Measurements from ENCODE around the gene PPWD1. TPM values are rescaled to one million over a fixed set of nuclear protein-coding genes. Genes with fewer than 3 reads are reported as not detected.

PPWD1 gene
- total and polyA plus RNA-seq, 2 of the 13 experiments (the other 11 are each of a cell fraction or from before 2014, with no cell fraction given): 7.4 to 44.3 TPM

DNA sequence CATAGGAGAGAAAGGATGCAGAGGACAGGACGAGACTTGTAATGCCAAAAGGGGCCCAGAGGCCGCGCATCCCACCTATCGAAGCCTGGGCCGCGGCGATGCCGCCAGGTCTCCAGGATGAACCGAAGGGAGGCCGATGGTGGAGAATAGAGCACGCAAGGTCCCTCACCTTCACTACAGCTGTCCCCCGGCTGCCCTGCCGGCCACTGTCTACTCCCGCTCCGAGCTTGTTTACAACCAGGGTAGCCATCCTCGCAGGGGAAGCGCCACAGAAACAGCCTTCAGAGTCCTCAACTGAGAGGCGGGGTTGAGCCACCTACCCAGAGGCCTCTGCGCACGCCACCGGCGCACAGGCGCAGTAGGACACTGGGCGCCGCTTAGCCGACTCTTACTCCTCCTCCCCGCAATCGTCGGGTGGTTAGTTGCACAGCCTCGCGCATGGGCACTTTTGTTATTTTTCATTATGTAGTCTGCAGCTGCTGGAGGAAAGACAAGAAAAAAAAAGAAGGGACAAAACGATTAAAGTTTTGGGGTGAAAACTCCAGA is 61.0 kb downstream of the PPWD1 start, which contains the start of gene TRIM23 (continued):
- TF ChIP-seq, protein P1, sequence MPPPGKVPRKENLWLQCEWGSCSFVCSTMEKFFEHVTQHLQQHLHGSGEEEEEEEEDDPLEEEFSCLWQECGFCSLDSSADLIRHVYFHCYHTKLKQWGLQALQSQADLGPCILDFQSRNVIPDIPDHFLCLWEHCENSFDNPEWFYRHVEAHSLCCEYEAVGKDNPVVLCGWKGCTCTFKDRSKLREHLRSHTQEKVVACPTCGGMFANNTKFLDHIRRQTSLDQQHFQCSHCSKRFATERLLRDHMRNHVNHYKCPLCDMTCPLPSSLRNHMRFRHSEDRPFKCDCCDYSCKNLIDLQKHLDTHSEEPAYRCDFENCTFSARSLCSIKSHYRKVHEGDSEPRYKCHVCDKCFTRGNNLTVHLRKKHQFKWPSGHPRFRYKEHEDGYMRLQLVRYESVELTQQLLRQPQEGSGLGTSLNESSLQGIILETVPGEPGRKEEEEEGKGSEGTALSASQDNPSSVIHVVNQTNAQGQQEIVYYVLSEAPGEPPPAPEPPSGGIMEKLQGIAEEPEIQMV (CRISPR knock-in tag; IDR thresholded peaks at IDR 0.05; ENCODE audit: low read depth): peak; percentile 64; the same call in 1 of the 2 replicates
- TF ChIP-seq MEF2D (CRISPR knock-in tag; IDR thresholded peaks at IDR 0.05) (peak; percentile 34; the same call in 1 of the 2 replicates), ZFP62 (CRISPR knock-in tag; IDR thresholded peaks at IDR 0.05) (no peak), ZNF672 (CRISPR knock-in tag; IDR thresholded peaks at IDR 0.05) (no peak), ZBTB1 (CRISPR knock-in tag; IDR thresholded peaks at IDR 0.05; ENCODE audit: borderline replicate concordance) (no peak), ZSCAN9 (CRISPR knock-in tag; IDR thresholded peaks at IDR 0.05; ENCODE audit: borderline replicate concordance) (no peak), SALL1 (CRISPR knock-in tag; IDR thresholded peaks at IDR 0.05) (peak; percentile 61), ZNF563 (CRISPR knock-in tag; IDR thresholded peaks at IDR 0.05) (no peak), ZFP37 (CRISPR knock-in tag; IDR thresholded peaks at IDR 0.05; ENCODE audit: borderline replicate concordance) (no peak; the same call in 1 of the 2 replicates), NFYB (CRISPR knock-in tag; IDR thresholded peaks at IDR 0.05) (no peak), ZNF143 (CRISPR knock-in tag; IDR thresholded peaks at IDR 0.05) (peak; percentile 85), ZNF570 (CRISPR knock-in tag; IDR thresholded peaks at IDR 0.05; ENCODE audit: borderline replicate concordance) (no peak), ZNF749 (CRISPR knock-in tag; IDR thresholded peaks at IDR 0.05; ENCODE audit: borderline replicate concordance) (no peak), ZNF768 (CRISPR knock-in tag; IDR thresholded peaks at IDR 0.05) (peak; percentile 46; the same call in 1 of the 2 replicates), RFX1 (IDR thresholded peaks at IDR 0.05) (no peak), RAD51 (IDR thresholded peaks at IDR 0.05; ENCODE audit: borderline replicate concordance) (no peak), SRF (IDR thresholded peaks at IDR 0.05; ENCODE audit: low read depth, low read length) (no peak), ELF1 (CRISPR knock-in tag; IDR thresholded peaks at IDR 0.05) (no peak), MAFK (conservative IDR thresholded peaks at IDR 0.05 in 1 of 2, IDR thresholded peaks at IDR 0.05 in 1 of 2; ENCODE audit: low read length in 2 of 2) (no peak), ZNF430 (CRISPR knock-in tag; IDR thresholded peaks at IDR 0.05) (no peak), PAF1 (CRISPR knock-in tag; IDR thresholded peaks at IDR 0.05) (no peak), DNMT1 (CRISPR knock-in tag; IDR thresholded peaks at IDR 0.05) (no peak), ZFX (CRISPR knock-in tag; IDR thresholded peaks at IDR 0.05; ENCODE audit: low read depth) (peak; percentile 87), ZFP41 (CRISPR knock-in tag; IDR thresholded peaks at IDR 0.05; ENCODE audit: borderline replicate concordance) (no peak), ZNF720 (CRISPR knock-in tag; IDR thresholded peaks at IDR 0.05) (no peak), FOXK2 (IDR thresholded peaks at IDR 0.05) (peak; percentile 85), ZNF530 (CRISPR knock-in tag; IDR thresholded peaks at IDR 0.05; ENCODE audit: low read depth) (no peak)
- TF ChIP-seq, protein P2, sequence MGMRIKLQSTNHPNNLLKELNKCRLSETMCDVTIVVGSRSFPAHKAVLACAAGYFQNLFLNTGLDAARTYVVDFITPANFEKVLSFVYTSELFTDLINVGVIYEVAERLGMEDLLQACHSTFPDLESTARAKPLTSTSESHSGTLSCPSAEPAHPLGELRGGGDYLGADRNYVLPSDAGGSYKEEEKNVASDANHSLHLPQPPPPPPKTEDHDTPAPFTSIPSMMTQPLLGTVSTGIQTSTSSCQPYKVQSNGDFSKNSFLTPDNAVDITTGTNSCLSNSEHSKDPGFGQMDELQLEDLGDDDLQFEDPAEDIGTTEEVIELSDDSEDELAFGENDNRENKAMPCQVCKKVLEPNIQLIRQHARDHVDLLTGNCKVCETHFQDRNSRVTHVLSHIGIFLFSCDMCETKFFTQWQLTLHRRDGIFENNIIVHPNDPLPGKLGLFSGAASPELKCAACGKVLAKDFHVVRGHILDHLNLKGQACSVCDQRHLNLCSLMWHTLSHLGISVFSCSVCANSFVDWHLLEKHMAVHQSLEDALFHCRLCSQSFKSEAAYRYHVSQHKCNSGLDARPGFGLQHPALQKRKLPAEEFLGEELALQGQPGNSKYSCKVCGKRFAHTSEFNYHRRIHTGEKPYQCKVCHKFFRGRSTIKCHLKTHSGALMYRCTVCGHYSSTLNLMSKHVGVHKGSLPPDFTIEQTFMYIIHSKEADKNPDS (CRISPR knock-in tag; IDR thresholded peaks at IDR 0.05): no peak
- TF ChIP-seq, protein P3, sequence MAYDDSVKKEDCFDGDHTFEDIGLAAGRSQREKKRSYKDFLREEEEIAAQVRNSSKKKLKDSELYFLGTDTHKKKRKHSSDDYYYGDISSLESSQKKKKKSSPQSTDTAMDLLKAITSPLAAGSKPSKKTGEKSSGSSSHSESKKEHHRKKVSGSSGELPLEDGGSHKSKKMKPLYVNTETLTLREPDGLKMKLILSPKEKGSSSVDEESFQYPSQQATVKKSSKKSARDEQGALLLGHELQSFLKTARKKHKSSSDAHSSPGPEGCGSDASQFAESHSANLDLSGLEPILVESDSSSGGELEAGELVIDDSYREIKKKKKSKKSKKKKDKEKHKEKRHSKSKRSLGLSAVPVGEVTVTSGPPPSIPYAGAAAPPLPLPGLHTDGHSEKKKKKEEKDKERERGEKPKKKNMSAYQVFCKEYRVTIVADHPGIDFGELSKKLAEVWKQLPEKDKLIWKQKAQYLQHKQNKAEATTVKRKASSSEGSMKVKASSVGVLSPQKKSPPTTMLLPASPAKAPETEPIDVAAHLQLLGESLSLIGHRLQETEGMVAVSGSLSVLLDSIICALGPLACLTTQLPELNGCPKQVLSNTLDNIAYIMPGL (CRISPR knock-in tag; IDR thresholded peaks at IDR 0.05; ENCODE audit: borderline replicate concordance in 1 of 2, low read depth in 1 of 2): peak; percentile 27 to 79; a peak in 2 of 4 replicates

Data from HepG2 (cell line).